H1 (cell line): ENCODE results near the gene MIER3. TPM values are rescaled to one million over a fixed set of nuclear protein-coding genes. Genes with fewer than 3 reads are reported as not detected.

Experiments
- CTCF ChIA-PET: fragments of 300-600 bp; sonication (Branson Sonifier 250); formaldehyde crosslinking; loops from one replicate; lab custom pipeline; 2021; ENCODE audit not compliant: partially characterized antibody; lab: Charles Lee
- POLR2A ChIA-PET: fragments of 300-600 bp; sonication (Branson Sonifier 250); formaldehyde crosslinking; loops from one replicate; lab custom pipeline; 2021; ENCODE audit warnings: inconsistent platforms; ENCODE audit not compliant: partially characterized antibody; lab: Charles Lee
- DNase-seq, 2 experiments: peaks; one replicate each; pipeline versions ENCODE4 v3.0.0 to v3.0.0-alpha.2; 2010 to 2022; ENCODE audit warnings: low spot score in 2 of 2, low read depth in 1 of 2, mixed read lengths in 1 of 2
- FAIRE-seq: peaks from 2 replicates; lab custom pipeline; 2011; peaks lifted over from hg19 to GRCh38; lab: Jason Lieb, UNC
- H2AFZ ChIP-seq: 2 replicates; pipeline ENCODE4 v1.8.1; 2012; ENCODE audit warnings: low read length, inconsistent platforms
- H2AK5ac ChIP-seq: 2 replicates; pipeline ENCODE4 v1.6.1; 2013; ENCODE audit warnings: low read depth, low read length
- H2BK120ac ChIP-seq: replicated peaks from 2 replicates; pipeline ENCODE3; 2013; ENCODE audit warnings: low read depth, low read length, inconsistent platforms
- H2BK12ac ChIP-seq: 2 replicates; pipeline ENCODE4 v1.6.1; 2013; ENCODE audit warnings: low read depth, low read length
- H2BK15ac ChIP-seq: 2 replicates; pipeline ENCODE4 v1.6.1; 2013; ENCODE audit warnings: low read length
- H2BK20ac ChIP-seq: 2 replicates; pipeline ENCODE4 v1.6.1; 2013; ENCODE audit warnings: low read length
- H2BK5ac ChIP-seq: 2 replicates; pipeline ENCODE4 v1.6.1; 2013; ENCODE audit warnings: low read depth, low read length
- H3K14ac ChIP-seq: 2 replicates; pipeline ENCODE4 v1.6.1; 2013; ENCODE audit warnings: inconsistent platforms; ENCODE audit not compliant: insufficient read length
- H3K18ac ChIP-seq: 2 replicates; pipeline ENCODE4 v1.6.1; 2013; ENCODE audit warnings: low read length; ENCODE audit errors: extremely low read depth
- H3K23ac ChIP-seq: 2 replicates; pipeline ENCODE4 v1.6.1; 2013; ENCODE audit warnings: inconsistent platforms; ENCODE audit not compliant: insufficient read length
- H3K23me2 ChIP-seq: 2 replicates; pipeline ENCODE4 v1.6.1; 2013; ENCODE audit warnings: low read depth, low read length
- H3K27ac ChIP-seq: 2 replicates; pipeline ENCODE4 v1.6.1; 2011; ENCODE audit warnings: low read depth, low read length, inconsistent platforms
- H3K27me3 ChIP-seq, 4 experiments: replicated peaks in 1 of 4; 1 replicate in 1 of 4; 2 replicates in 3 of 4; pipeline versions ENCODE4 v1.6.1 to v1.8.1; 2011 to 2013; ENCODE audit warnings: low read length in 3 of 4, mild to moderate bottlenecking in 3 of 4, inconsistent platforms in 2 of 4, mixed read lengths in 2 of 4, moderate library complexity in 1 of 4; ENCODE audit not compliant: control insufficient read depth in 3 of 4, insufficient read depth in 3 of 4; ENCODE audit errors: extremely low read depth in 1 of 4
- H3K36me3 ChIP-seq, 4 experiments: 2 replicates each; pipeline versions ENCODE4 v1.6.1 to v1.8.1; 2011 to 2013; ENCODE audit warnings: mild to moderate bottlenecking in 4 of 4, low read length in 3 of 4, moderate library complexity in 2 of 4, control low read depth in 1 of 4, inconsistent platforms in 1 of 4; ENCODE audit not compliant: insufficient read depth in 4 of 4, control insufficient read depth in 2 of 4
- H3K4ac ChIP-seq: replicated peaks from 2 replicates; pipeline ENCODE3; 2013; ENCODE audit warnings: low read length, low read depth, mixed read lengths, inconsistent platforms; ENCODE audit not compliant: insufficient read length
- H3K4me1 ChIP-seq, 4 experiments: replicated peaks in 1 of 4; 1 replicate in 1 of 4; 2 replicates in 3 of 4; pipeline versions ENCODE4 v1.6.1 to v1.8.1; 2011 to 2013; ENCODE audit warnings: low read length in 3 of 4, inconsistent platforms in 2 of 4, mixed read lengths in 1 of 4; ENCODE audit not compliant: insufficient read depth in 4 of 4, control insufficient read depth in 3 of 4
- H3K4me2 ChIP-seq, 2 experiments: 2 replicates each; pipeline versions ENCODE4 v1.6.1 to v1.8.1; 2011 to 2013; ENCODE audit warnings: low read depth in 2 of 2, low read length in 2 of 2, control low read depth in 1 of 2, inconsistent platforms in 1 of 2, mild to moderate bottlenecking in 1 of 2; ENCODE audit not compliant: insufficient read depth in 1 of 2
- H3K4me3 ChIP-seq, 4 experiments: fragments of 200-600, 300-600 bp in 1 of 4; sonication (generic), shearing (Covaris generic), sonication (Bioruptor Twin) in 1 of 4; 2 replicates each; pipeline versions ENCODE4 v1.5.1 to v1.8.1; 2011 to 2016; ENCODE audit warnings: low read length in 4 of 4, low read depth in 3 of 4, control low read depth in 2 of 4, inconsistent platforms in 2 of 4, mild to moderate bottlenecking in 2 of 4, mixed read lengths in 1 of 4, moderate library complexity in 1 of 4; ENCODE audit not compliant: insufficient read depth in 2 of 4; ENCODE audit errors: extremely low read depth in 1 of 4
- H3K56ac ChIP-seq: replicated peaks from 2 replicates; pipeline ENCODE3; 2013; ENCODE audit warnings: low read depth, mild to moderate bottlenecking, mixed read lengths, low read length, inconsistent platforms; ENCODE audit not compliant: insufficient read length
- H3K79me1 ChIP-seq: 2 replicates; pipeline ENCODE4 v1.6.1; 2013; ENCODE audit warnings: low read depth, low read length, control low read depth
- H3K79me2 ChIP-seq, 2 experiments: 2 replicates each; pipeline versions ENCODE4 v1.6.1 to v1.8.1; 2012 to 2013; ENCODE audit warnings: low read length in 2 of 2, mild to moderate bottlenecking in 2 of 2, inconsistent platforms in 1 of 2; ENCODE audit not compliant: insufficient read depth in 2 of 2, control insufficient read depth in 1 of 2
- H3K9ac ChIP-seq, 4 experiments: replicated peaks in 1 of 4; 1 replicate in 1 of 4; 2 replicates in 3 of 4; pipeline versions ENCODE4 v1.6.1 to v1.8.1; 2011 to 2013; ENCODE audit warnings: low read depth in 3 of 4, low read length in 3 of 4, control low read depth in 2 of 4, mild to moderate bottlenecking in 2 of 4, moderate library complexity in 2 of 4, inconsistent platforms in 1 of 4; ENCODE audit errors: extremely low read depth in 1 of 4
- H3K9me3 ChIP-seq, 2 experiments: 2 replicates each; pipeline versions ENCODE4 v1.6.1 to v1.8.1; 2012 to 2013; ENCODE audit warnings: mild to moderate bottlenecking in 2 of 2, moderate library complexity in 2 of 2, control low read depth in 1 of 2, inconsistent platforms in 1 of 2, low read depth in 1 of 2, low read length in 1 of 2, mixed read lengths in 1 of 2; ENCODE audit not compliant: insufficient read depth in 2 of 2
- H4K20me1 ChIP-seq, 2 experiments: replicated peaks in 1 of 2; 2 replicates each; pipeline versions ENCODE3 to v1.8.1; 2011 to 2013; ENCODE audit warnings: inconsistent platforms in 2 of 2, low read length in 2 of 2, mild to moderate bottlenecking in 1 of 2; ENCODE audit not compliant: insufficient read depth in 2 of 2, control insufficient read depth in 1 of 2
- H4K5ac ChIP-seq: 2 replicates; pipeline ENCODE4 v1.6.1; 2013; ENCODE audit warnings: low read length, low read depth, mixed read lengths, inconsistent platforms; ENCODE audit not compliant: insufficient read length
- H4K8ac ChIP-seq: 2 replicates; pipeline ENCODE4 v1.8.0; 2013; ENCODE audit warnings: mild to moderate bottlenecking, moderate library complexity, low read length, inconsistent platforms; ENCODE audit not compliant: insufficient read depth; ENCODE audit errors: extremely low read depth
- H4K91ac ChIP-seq: replicated peaks from 2 replicates; pipeline ENCODE3; 2013; ENCODE audit warnings: low read length, mixed read lengths, inconsistent platforms; ENCODE audit not compliant: insufficient read length
- WGBS, 2 experiments: shearing (Covaris generic) in 1 of 2; methylation state at CpG; one replicate each; pipeline versions ENCODE4 v1.1.6 to v1.1.7; 2013 to 2015; ENCODE audit warnings: low lambda C conversion rate in 2 of 2, mixed read lengths in 2 of 2, inconsistent platforms in 1 of 2, low coverage in 1 of 2, missing lambda C conversion rate in 1 of 2; ENCODE audit not compliant: insufficient replicate concordance in 2 of 2, insufficient coverage in 1 of 2, insufficient read length in 1 of 2; ENCODE audit errors: extremely low coverage in 1 of 2, missing lambda C conversion rate in 1 of 2; 5-methylcytosine and 5-hydroxymethylcytosine counted together
- polyA plus RNA-seq, 7 experiments: library from polyadenylated mRNA; depleted of rRNA in 3 of 7; stranded (reverse) in 5 of 7; unstranded in 2 of 7; fragments of >200 nt in 5 of 7; fragments of 200-250 nt in 2 of 7; gene quantifications; 1 replicate in 5 of 7; 2 replicates in 1 of 7; 4 replicates in 1 of 7; pipeline versions ENCODE4 v1.2.1 to v1.2.3, GENCODE V29; 2011 to 2013; ENCODE audit warnings: missing spikeins in 2 of 7, mixed read lengths in 2 of 7
- total RNA-seq: library from RNA; stranded (reverse); fragmentation: NEBNext Ultra II Directional; extraction: Animal tissue kit (Norgen Biotek cat#: 25700); gene quantifications from 2 replicates; pipeline ENCODE4 v1.2.1, GENCODE V29; 2021

Gene MIER3
- total and polyA plus RNA-seq, 2 of the 8 experiments (the other 6 are each of a cell fraction or from before 2014, with no cell fraction given) = 9.6 to 33.3 TPM

GRCh38 chr5:56973473-56973872 lies 21.6 kb upstream of the MIER3 start:
- H3K27me3 ChIP-seq = no peaks in the 10 kb centered on the region
- no peaks in the 10 kb centered on the region for H3K79me1 ChIP-seq
- H2BK5ac ChIP-seq = no peak overlapping the region
- no peak overlapping the region for H3K56ac ChIP-seq
- H3K14ac ChIP-seq = no peak overlapping the region
- H3K4me1 ChIP-seq = no peaks in the 10 kb centered on the region
- CTCF ChIA-PET = interaction anchor here (0.6 to 1.4 kb wide), 2 partner anchors 42 to 64 kb away, joined by 3 read pairs; no protein-coding TSS in a partner anchor
- no peak overlapping the region for H3K18ac ChIP-seq
- H2BK15ac ChIP-seq = no peak overlapping the region
- H3K9me3 ChIP-seq = no peaks in the 10 kb centered on the region
- H2AFZ ChIP-seq = 0 out of 2 replicates have a peak overlapping the region, but pooled peaks have one; percentile 3
- no peaks in the 10 kb centered on the region for H3K79me2 ChIP-seq
- H2AK5ac ChIP-seq = no peak overlapping the region
- DNase-seq (no peak), FAIRE-seq (no peak)
- no peak overlapping the region for H3K27ac ChIP-seq
- no peak overlapping the region for H2BK20ac ChIP-seq
- no peak overlapping the region for H2BK120ac ChIP-seq
- no peak overlapping the region for H3K4ac ChIP-seq
- no peak overlapping the region for H3K23ac ChIP-seq
- 88% methylated on average over 6 of the region's 6 CpGs; no CpG with 5 or more reads in 1 of the 2 experiments for whole genome bisulfite sequencing, 2 experiments
- H4K8ac ChIP-seq = no peak overlapping the region
- H4K91ac ChIP-seq = no peak overlapping the region
- no peak overlapping the region for H4K5ac ChIP-seq
- H2BK12ac ChIP-seq = no peak overlapping the region
- H3K36me3 ChIP-seq = no peaks in the 10 kb centered on the region
- no peaks in the 10 kb centered on the region for H4K20me1 ChIP-seq
- POLR2A ChIA-PET = no interaction called here
- no peak overlapping the region for H3K4me3 ChIP-seq
- H3K23me2 ChIP-seq = no peaks in the 10 kb centered on the region
- H3K4me2 ChIP-seq = no peak overlapping the region
- no peak overlapping the region for H3K9ac ChIP-seq
